T-helper 2 cell treated with Interferon-gamma antibody and Interleukin-4, amounts not matched to agents 100 ng/mL and 5 ng/mL, for 36 hours (primary cell): Measurements from ENCODE around the gene ANKRD44. TPM values are rescaled to one million over a fixed set of nuclear protein-coding genes. Genes with fewer than 3 reads are reported as not detected.

Experiments
- intact Hi-C: fragments of 100-400 bp; cut with micrococcal nuclease; formaldehyde crosslinking; loops from one replicate; pipeline ENCODE4 v1.15.1; 2023
- total RNA-seq: library from RNA; stranded (reverse); gene quantifications from 2 replicates; pipeline ENCODE4 v1.2.3, GENCODE V29; 2022

Gene ANKRD44
- total RNA-seq, 1 donor from 2014 or later = 214 TPM

DNA sequence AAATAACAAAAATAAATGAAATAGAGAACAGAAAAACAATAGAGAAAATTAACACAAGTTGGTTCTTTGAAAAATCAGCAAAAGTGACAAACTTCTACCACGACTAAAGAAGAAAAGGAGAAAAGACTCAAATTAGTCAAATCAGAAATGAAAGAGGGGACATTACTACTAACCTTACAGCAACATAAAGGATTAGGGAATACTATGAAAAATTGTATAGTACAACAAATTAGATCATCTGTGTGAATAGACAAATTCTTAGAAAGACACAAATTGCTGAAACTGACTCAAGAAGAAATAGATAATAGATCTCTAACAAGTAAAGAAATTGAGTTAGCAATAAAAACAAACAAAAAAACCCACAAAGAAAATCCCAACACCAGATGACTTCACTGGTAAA lies 335.6 kb downstream of the ANKRD44 start:
- intact Hi-C loops = no loop called here

DNA sequence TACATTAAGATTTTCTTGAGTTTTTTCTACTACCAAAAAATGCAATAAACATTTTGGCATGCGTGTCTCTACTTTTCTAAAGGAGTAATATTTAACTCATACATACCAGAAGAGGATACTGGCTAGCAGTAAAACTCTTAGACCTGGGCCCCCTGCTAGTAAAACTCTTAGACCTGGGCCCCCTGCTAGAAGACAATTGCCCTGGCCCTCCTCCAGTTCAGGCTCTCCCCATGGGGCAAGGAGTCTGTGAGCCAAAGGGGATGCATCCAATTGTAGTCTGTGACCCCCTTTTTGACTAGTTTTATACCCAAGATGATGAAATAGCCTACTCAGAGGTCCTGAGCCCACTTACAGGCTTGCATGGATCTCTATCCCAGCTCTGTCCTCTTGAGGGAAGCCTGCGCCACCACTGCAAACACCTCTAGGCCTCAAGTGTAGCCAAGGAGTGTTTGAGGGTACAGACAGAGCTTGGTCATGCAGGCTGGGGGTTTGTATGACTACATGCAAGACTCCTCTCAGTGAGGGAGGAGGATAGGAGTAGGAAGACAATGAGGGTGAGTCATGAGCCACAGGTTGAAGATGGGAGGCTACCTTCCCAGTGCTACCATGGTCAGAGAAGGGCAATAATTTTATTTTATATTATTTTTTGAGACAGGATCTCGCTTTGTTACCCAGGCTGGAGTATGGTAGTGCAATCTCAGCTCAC lies 338.9 kb downstream of the ANKRD44 start:
- intact Hi-C loops = no loop called here

DNA sequence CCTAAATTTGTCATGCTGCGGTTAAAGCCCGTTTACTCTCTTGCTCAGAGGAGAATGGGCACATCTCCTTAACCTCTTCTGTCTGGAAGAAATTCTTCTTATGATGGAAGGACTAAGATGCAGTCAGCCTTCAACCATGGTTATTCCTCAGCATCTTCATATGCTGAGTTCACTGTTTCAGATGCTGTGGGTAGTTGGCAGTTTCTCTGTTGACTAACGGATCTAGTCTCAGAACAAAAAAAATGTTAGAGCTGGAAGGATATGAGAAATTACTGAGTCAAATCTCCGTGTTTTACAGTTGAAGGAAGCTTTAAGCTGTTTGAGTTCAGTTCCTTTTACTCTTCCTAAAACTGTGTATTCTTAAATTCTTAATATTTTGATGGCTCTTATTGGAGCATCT lies 340.5 kb downstream of the ANKRD44 start:
- intact Hi-C loops = no loop called here

DNA sequence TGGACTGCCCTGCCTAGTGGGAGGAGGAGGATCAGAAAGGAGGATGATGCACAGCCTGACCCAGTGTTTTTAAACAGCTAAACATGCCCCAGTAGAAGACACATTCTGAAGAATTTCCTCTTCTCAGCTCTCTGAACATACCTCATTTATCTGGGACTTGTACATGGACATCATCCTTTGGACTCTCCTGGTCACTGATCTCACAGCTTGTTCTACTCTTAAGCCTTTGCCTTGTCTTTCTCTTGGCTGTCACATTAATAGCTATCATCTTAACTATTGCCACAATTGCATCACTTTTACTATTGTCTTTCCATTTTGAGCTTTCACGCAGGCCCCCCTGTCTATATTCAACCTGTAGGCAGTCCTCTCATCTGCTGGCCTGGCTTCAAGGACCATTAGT lies 342.1 kb downstream of the ANKRD44 start:
- intact Hi-C loops = no loop called here

DNA sequence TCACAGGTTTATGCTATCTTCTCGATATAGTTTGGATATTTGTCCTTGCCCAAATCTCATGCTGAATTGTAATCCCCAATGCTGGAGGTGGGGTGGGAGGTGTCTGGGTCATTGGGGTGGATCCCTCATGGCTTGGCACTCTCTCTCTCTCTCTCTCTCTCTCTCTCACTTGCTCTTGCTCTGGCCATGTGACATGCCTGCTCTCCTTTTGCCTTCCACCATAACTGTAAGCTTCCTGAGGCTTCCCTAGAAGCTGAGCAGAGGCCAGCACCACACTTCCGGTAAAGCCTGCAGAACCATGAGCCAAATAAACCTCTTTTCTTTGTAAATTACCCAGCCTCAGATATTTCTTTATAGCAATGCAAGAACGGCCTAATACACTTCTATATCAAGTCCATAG lies 342.8 kb downstream of the ANKRD44 start:
- intact Hi-C loops = no loop called here

DNA sequence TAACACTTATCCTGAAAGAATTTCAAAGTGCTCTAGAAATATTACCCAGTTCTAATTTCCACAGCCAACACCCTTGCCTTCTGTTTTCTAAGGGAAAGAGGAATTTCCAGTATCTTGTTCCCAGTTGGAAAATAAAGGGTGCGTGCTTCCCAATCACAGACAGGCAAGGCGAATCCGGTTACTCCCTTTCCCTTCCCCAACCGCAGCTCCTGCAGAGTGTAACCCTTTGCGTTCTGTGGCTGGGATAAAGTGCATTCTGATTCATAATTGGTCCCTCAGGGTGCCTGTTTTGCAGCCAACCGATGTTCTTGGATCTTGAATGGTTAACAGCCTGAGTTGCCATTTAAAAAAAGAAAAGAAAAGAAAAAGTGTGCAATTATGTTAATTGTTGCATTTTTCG lies 343.5 kb downstream of the ANKRD44 start:
- intact Hi-C loops = no loop called here

DNA sequence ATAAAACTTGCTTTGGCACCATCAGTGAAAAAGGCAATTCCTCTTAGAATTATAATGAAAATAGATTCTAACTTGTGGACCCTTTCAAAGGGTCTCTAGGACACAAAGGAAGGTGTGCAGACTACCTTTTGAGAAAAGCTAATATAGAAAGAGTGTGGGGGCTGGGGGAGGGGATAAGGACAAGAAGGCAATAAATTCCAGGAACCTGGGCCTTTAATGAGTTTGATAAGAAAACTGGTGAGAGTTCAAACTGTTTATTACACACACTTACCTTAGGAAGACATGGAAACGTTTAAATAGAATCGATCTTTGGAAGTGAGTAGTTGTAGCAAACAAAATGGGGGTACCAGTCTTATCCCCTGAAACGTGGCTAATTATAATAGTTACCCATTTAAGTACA lies 344.5 kb downstream of the ANKRD44 start:
- intact Hi-C loops = no loop called here

DNA sequence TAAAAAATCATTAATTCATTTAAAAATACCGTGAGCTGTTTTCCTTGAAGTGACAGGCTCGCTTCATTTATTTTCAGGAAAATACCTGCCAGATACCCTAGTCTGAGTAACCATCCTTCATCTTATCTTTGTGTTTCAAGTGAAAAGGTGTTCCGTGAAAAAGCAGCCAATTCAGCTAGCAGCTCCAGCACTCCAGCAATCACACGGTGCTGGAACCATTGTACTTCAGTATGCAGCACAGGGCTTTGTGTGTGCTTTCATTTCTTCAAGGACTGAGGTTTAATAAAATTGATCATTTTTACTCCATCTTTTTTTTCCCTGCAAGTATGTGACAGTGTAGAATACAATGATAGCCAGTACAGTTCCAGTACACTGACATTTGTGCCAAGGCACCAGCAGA lies 344.9 kb downstream of the ANKRD44 start:
- intact Hi-C loops = no loop called here

DNA sequence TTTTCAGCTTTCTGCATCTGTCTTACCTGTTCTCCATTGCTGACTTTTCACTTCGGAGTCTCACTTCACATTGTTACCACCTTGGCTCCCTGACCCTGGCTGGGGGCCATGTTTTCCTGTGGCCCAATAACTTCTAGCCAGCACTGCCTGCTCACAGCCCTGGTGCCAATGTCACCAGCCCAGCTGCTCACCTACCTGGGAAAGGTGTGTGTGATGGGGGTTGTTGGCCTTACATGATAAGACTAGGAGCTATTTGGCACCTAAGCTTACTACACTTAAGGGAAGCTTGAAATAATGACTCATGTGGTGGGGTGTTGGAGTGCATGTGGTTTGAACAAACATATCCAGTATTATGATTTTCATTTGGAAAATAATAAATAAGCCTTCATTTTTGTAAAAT lies 346.6 kb downstream of the ANKRD44 start:
- intact Hi-C loops = loop anchor here (2.0 kb wide), 1 partner anchor 37 kb away; the partner anchor contains the start of gene PGAP1

DNA sequence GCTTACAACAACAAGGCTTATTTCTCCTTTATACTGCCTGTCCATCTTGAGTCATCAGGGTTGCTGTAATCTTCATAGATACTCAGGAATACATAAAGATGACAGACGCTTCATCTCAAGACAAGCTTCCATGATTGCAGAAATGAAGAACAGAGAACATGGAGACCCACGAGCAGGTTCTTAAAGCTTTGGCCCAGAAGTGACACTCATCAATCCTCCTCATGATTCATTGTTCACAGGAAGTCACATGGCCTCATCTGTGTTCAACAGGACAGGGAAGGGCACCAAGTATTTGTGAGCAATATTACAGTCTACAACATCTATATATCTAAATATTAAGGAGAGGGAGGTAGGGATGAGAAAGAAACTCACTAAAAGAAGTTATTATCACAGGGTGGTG lies 347.5 kb downstream of the ANKRD44 start:
- intact Hi-C loops = loop anchor here (2.0 kb wide), 1 partner anchor 36 kb away; the partner anchor contains the start of gene PGAP1

DNA sequence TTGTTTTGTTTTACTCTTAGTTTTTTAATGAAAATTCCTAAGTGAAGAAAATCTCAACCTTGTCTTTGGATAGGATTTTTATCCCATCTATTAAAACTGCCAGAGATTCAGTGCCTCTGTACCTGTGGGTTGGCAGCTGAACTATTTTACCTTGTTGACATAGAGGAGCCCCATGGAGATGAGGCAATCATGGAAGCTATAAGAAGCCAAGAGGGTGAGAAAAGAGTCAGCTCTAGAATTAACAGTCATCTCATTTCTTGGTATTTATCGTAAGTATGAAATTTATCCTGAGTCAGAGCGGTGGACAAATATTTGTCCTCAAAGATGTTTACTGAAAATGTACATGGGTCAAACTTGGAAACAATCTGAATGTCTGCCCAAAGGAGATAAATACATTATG lies 348.3 kb downstream of the ANKRD44 start:
- intact Hi-C loops = loop anchor here (2.0 kb wide), 1 partner anchor 36 kb away; the partner anchor contains the start of gene PGAP1

DNA sequence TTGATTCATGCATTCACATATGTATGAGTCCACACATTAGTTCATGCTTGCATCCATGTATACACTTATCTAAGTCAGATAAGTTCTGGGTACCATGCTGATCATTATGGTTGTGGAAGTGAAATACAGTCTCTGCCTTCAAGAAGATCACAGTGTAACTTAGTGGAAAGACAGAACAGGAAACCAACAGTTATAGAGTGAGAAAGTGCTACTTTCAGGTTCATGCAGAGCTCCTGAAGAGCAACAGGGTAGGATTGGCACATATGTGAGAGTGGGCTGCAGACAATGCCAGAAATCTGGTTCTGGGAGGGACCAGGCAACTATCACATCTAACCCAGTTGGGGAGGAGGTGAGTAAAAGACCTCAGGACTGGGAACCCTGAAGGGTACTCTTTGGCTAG lies 348.7 kb downstream of the ANKRD44 start:
- intact Hi-C loops = loop anchor here (2.0 kb wide), 1 partner anchor 35 kb away; the partner anchor contains the start of gene PGAP1

DNA sequence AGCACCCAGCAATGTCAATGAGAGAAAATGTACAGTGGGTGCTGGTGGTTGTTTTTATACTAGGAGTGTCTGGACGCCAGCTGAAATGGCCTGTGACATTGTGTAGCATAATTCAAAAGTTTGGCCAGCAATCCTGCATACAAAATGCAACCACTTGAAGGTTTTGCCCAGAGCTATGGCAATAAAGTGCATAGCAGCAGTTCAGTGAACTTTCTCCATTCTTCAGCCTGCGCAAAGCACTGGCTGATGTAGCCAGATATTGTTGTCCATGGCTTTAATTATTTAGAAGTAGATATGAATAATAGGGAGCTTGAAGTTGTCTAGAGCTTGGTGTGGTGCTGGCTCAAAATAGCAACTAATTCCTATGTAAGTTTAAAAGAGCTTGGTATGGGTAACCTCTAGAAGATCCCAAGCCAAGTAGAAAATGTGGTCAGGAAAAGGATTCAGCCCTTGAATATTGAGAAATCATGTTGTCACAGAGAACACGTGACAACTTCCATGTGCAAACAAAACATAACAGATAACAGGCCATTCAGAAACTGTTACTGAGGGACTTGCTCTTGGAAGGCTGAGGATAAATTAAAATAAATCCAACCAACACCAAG lies 350.7 kb downstream of the ANKRD44 start:
- intact Hi-C loops = no loop called here

DNA sequence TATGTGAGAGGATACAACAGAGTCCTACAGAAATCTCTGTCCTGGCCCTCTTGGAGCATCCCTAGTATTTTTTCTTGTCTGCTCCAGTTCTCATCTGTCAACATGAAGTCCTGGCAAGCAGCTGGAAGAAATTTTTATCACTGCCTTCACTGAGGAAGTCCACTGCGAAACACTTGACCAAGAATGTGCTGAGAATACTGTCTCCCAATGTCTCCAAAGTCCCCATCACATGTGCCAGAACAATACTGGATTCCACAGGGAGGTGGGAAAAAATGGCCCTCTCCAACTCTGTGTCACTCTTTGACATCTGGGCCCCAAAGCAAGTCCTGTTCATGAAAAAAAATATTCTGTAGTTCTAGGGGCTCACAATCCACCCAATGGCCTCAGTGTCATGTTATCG lies 351.3 kb downstream of the ANKRD44 start:
- intact Hi-C loops = no loop called here

DNA sequence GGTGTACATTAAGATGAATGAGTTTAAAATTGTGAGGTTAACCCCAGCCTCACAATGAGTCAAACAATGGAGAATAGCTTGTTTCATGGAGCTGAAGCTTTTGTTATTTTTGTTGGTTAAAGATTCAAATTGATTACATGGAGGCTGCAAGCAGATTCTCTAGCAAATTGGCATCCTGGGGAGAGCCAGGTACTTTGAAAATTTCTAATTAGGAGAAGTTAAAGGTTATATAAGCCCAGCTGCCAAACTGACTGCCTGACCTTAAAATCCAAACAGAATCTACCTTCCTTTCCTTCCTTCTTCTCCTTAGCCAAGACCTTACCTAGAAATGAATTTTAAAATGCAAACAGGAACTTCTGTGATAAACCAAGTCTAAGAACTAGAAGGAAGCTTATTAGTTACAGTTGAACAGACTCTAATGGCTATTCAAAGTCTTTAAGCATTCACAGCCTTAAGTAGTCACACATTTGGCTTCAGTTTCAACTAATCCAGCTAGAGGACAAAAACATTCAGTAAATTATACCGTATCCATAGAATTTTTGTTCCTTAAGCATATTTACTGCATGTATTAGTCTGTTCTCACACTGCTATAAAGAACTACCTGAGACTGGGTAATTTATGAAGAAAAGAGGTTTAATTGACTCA lies 352.6 kb downstream of the ANKRD44 start:
- intact Hi-C loops = no loop called here

DNA sequence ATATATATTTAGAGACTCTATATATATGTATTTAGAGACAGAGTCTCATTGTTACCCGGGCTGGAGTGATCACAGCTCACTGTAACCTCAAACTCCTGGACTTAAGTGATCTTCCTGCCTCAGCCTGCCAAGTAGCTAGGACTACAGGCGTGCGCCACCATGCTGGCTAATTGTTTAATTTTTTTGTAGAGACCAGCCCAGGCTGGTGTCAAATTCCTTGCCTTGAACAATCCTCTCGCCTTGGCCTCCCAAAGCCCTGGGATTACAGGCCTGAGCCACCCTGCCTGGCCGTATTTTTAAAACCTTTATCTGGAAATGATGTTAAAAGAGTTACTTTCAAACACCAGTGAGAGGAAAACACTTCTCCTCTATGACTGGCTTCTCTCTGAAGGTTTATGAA lies 353.1 kb downstream of the ANKRD44 start:
- intact Hi-C loops = no loop called here

DNA sequence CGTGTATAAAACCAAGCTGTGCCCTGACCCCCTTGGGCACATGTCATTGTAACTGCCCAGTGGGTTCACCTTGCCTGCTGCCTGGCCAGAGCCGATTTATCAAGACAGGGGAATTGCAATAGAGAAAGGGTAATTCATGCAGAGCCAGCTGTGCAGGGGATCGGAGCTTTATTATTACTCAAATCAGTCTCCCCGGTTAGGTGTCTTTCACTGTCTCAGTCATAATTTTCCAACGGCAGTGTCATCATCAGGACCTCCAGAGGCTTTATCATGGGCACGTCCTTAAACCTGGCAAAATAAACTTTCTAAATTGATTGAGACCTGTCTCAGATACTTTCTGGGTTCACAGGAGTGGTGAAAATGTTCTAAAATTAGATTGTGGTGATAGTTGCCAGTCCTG lies 354.5 kb downstream of the ANKRD44 start:
- intact Hi-C loops = no loop called here

DNA sequence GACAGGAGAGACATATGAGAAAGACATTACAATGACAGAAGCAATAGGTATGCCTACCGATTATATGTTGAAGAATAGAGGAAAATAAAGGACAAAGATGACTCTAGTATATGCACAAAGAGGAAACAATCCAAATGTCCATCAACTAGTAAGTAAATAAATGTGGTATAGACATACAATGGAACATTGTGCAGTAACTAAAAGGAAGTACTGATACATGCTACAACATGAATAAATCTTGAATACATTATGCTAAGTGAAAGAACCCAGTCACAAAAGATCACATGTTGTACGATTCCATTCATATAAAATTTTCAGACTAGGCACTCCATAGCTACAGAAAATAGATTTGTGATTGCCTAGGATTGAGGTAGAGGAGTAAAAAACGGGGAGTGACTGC lies 355.5 kb downstream of the ANKRD44 start:
- intact Hi-C loops = no loop called here

DNA sequence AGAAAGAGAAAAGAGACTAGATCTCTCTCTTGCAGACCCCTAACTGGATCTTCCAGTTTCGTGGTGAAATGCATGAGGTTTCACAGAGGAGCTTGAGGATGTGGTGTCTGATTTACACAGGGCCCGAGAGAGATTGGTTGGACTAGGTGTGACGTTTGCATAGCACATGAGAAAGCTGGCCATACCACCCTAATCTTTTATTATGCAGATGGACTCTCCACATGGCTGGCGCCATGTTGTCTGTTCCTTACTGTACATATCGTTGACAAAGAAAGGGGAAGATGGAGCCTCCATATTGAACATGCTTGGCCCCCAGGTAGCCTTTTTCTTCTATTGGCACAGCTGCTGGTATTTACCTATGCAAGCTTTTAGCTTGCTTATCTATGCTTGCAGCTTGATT lies 356.6 kb downstream of the ANKRD44 start:
- intact Hi-C loops = no loop called here

DNA sequence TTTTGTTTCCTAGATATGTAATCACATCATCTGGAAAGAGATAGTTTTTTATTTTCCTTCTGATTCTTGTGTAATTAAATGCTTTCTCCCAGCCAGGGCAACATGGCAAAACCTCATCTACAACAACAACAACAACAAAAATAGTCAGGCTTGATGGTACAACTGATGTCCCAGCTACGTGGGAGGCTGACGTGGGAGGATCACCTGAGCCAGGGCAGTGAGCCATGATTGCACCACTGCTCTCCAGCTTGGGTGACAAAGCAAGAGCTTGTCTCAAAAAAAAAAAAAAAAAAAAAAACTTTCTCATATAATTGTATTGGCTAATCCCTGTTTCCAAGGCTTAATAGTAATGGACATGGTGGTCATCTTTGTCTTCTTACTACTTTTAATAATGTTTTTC lies 357.6 kb downstream of the ANKRD44 start:
- intact Hi-C loops = no loop called here

DNA sequence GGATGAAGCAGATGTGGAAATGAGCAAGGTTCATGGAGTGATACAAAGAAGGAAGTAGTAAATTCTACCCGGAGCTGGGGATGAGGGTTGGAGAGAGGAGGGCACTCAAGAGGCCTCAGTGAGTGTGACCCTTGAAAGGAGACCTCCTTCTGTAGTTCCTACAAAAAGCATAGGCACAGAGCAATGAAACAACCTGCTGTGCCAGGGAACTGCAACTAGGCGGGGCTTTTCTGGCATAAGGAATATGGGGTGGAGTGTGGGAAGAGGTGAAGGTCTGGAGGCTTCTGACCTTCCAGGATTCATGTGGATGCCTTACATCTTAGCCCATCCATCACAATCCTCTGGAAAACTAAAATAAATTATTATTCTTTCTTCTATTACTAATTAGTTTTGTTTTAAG lies 358.6 kb downstream of the ANKRD44 start:
- intact Hi-C loops = no loop called here

DNA sequence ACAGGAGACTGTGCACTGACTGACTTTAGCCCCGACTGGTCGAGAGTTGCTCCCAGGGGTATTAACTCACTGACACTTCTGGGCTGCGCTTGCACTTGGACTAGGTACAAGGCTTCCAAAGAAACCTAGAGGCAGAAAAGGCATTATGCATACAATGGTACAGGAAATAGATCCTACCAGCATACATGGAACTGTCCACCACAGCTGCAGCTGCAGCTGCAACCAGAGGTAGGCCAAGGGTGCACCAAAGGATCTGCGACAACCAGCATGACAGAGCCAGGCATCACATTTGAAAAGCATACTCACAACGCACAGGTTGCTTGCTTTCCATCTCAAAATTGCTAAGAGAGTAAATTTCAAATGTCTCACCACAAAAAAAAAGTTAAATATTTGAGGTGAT lies 361.5 kb downstream of the ANKRD44 start:
- intact Hi-C loops = no loop called here

DNA sequence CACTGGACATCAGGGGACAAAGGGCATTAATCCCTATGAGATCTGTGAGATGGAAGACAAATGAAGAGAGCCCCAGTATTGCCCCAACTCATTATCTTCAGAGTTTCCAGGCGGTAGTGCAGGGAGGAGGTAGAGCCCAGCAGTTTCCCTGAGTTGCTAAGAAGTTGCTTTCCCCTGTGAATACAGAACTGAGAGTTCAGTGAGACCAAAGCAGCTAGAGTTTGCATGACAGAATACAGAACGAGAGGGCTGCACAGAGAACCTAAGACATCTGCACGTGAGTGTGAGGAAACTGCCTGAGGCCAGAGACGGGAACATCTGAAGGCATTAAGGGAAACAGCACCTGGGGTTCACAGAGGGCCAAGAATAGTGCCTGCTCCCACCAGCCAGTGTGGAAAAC lies 366.0 kb downstream of the ANKRD44 start:
- intact Hi-C loops = no loop called here
